Stimulated activated CD8-positive, alpha-beta memory T cell treated with anti-CD3 and anti-CD28 coated beads, Interleukin-15, amount 100 ng/mL, for 4 hours (primary cell): Measurements from ENCODE around the gene FAM161A.
"Not testable (repeated sequence)": the region's sequence is repeated elsewhere in the genome, so short reads cannot be mapped to it uniquely, and the experiment has no call there.

Experiments used
- DNase-seq, 2 donors: peaks; one replicate each; pipeline ENCODE4 v3.0.0-alpha.2; 2020; ENCODE audit warnings: low read depth in 2 of 2

FAM161A gene

GRCh38 chr2:61845320-61845719 lies 8.5 kb downstream of the FAM161A start:
- no peak for DNase-seq

- no peak for DNase-seq
Measured at GRCh38 chr2:61841286-61841685, 12.6 kb downstream of the FAM161A start.

- DNase-seq, result no peak
Measured at GRCh38 chr2:61834893-61835292, 19.0 kb downstream of the FAM161A start.

GRCh38 chr2:61833971-61834370 lies 19.9 kb downstream of the FAM161A start:
- no peak for DNase-seq

- no peak for DNase-seq
Measured at GRCh38 chr2:61832183-61832841, 21.5 kb downstream of the FAM161A start.

GRCh38 chr2:61822255-61822654 lies 31.6 kb downstream of the FAM161A start:
- no peak for DNase-seq

GRCh38 chr2:61816480-61817355 lies 37.1 kb downstream of the FAM161A start:
- no peak for DNase-seq

GRCh38 chr2:61814539-61815160 lies 39.2 kb downstream of the FAM161A start:
- DNase-seq, result no peak

- not testable (repeated sequence) for DNase-seq
Measured at GRCh38 chr2:61813314-61813713, 40.5 kb downstream of the FAM161A start.

- DNase-seq, result no peak
Measured at GRCh38 chr2:61811821-61812220, 42.0 kb downstream of the FAM161A start.

GRCh38 chr2:61810203-61810602 lies 43.7 kb downstream of the FAM161A start:
- DNase-seq, result not testable (repeated sequence)

GRCh38 chr2:61808693-61809092 lies 45.2 kb downstream of the FAM161A start:
- DNase-seq, result not testable (repeated sequence)

- no peak for DNase-seq
Measured at GRCh38 chr2:61807036-61807757, 46.7 kb downstream of the FAM161A start.

GRCh38 chr2:61802548-61802947 lies 51.3 kb downstream of the FAM161A start:
- DNase-seq, result no peak

- no peak for DNase-seq
Measured at GRCh38 chr2:61799099-61799498, 54.8 kb downstream of the FAM161A start.

- DNase-seq, result not testable (repeated sequence)
Measured at GRCh38 chr2:61797446-61797845, 56.4 kb downstream of the FAM161A start.

GRCh38 chr2:61795408-61795807 lies 58.5 kb downstream of the FAM161A start:
- no peak for DNase-seq

- DNase-seq, result peak; percentile 30 to 56
Measured at GRCh38 chr2:61793389-61793836, 60.4 kb downstream of the FAM161A start.

- DNase-seq, result no peak
Measured at GRCh38 chr2:61792355-61792890, 61.4 kb downstream of the FAM161A start.

GRCh38 chr2:61789807-61790602 lies 63.9 kb downstream of the FAM161A start:
- no peak for DNase-seq
